RWPE2 (cell line): ENCODE measurements around the gene ESPN.

Source experiments
- ATAC-seq: fragments of 200-7000 bp; cut with Tn5 transposase; 3 replicates; pipeline ENCODE4 v1.9.1; 2021; ENCODE audit warnings: low read depth
- DNase-seq: peaks from one replicate; pipeline ENCODE4 v3.0.0-alpha.2; 2020; ENCODE audit warnings: low spot score
- H3K27ac ChIP-seq: fragments of 450-650 bp; 2 replicates; pipeline ENCODE4 v1.5.1; 2017; ENCODE audit warnings: mild to moderate bottlenecking; ENCODE audit not compliant: poor library complexity, severe bottlenecking
- H3K27me3 ChIP-seq: fragments of 250-450 bp; sonication (Bioruptor Pico); 2 replicates; pipeline ENCODE4 v1.5.1; 2021; ENCODE audit warnings: mild to moderate bottlenecking, moderate library complexity; ENCODE audit not compliant: insufficient read depth, poor library complexity, severe bottlenecking
- H3K36me3 ChIP-seq: fragments of 250-450 bp; sonication (Bioruptor Pico); 2 replicates; pipeline ENCODE4 v1.5.1; 2020; ENCODE audit warnings: low read depth, mild to moderate bottlenecking, moderate library complexity
- H3K4me1 ChIP-seq: fragments of 250-450 bp; sonication (Bioruptor Pico); 2 replicates; pipeline ENCODE4 v1.5.1; 2021; ENCODE audit warnings: mild to moderate bottlenecking, moderate library complexity; ENCODE audit not compliant: insufficient read depth, poor library complexity, severe bottlenecking
- H3K4me3 ChIP-seq: fragments of 250-450 bp; sonication (Bioruptor Pico); 2 replicates; pipeline ENCODE4 v1.5.1; 2021; ENCODE audit warnings: mild to moderate bottlenecking, moderate library complexity; ENCODE audit not compliant: severe bottlenecking
- H3K9me3 ChIP-seq: fragments of 250-450 bp; sonication (Bioruptor Pico); 2 replicates; pipeline ENCODE4 v1.5.1; 2021; ENCODE audit warnings: mild to moderate bottlenecking, moderate library complexity; ENCODE audit not compliant: severe bottlenecking
- TF ChIP-seq, protein P1 (sequence below): fragments of 450-650 bp; IDR thresholded peaks from one replicate; pipeline ENCODE4 v1.5.1; 2017; ENCODE audit warnings: mild to moderate bottlenecking, moderate library complexity; ENCODE audit not compliant: poor library complexity, severe bottlenecking

Gene ESPN

GRCh38 chr1:6501279-6501813, 76.8 kb downstream of the ESPN start:
- DNase-seq: no peak
- Histone ChIP-seq H3K9me3 (no peaks in the 10 kb centered on the region), H3K27me3 (no peaks in the 10 kb centered on the region), H3K4me3 (no peak overlapping the region), H3K27ac (no peak overlapping the region), H3K36me3 (no peaks in the 10 kb centered on the region), H3K4me1 (no peaks in the 10 kb centered on the region)
- TF ChIP-seq, protein P1, sequence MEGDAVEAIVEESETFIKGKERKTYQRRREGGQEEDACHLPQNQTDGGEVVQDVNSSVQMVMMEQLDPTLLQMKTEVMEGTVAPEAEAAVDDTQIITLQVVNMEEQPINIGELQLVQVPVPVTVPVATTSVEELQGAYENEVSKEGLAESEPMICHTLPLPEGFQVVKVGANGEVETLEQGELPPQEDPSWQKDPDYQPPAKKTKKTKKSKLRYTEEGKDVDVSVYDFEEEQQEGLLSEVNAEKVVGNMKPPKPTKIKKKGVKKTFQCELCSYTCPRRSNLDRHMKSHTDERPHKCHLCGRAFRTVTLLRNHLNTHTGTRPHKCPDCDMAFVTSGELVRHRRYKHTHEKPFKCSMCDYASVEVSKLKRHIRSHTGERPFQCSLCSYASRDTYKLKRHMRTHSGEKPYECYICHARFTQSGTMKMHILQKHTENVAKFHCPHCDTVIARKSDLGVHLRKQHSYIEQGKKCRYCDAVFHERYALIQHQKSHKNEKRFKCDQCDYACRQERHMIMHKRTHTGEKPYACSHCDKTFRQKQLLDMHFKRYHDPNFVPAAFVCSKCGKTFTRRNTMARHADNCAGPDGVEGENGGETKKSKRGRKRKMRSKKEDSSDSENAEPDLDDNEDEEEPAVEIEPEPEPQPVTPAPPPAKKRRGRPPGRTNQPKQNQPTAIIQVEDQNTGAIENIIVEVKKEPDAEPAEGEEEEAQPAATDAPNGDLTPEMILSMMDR: no peak
- no peak for ATAC-seq

DNA sequence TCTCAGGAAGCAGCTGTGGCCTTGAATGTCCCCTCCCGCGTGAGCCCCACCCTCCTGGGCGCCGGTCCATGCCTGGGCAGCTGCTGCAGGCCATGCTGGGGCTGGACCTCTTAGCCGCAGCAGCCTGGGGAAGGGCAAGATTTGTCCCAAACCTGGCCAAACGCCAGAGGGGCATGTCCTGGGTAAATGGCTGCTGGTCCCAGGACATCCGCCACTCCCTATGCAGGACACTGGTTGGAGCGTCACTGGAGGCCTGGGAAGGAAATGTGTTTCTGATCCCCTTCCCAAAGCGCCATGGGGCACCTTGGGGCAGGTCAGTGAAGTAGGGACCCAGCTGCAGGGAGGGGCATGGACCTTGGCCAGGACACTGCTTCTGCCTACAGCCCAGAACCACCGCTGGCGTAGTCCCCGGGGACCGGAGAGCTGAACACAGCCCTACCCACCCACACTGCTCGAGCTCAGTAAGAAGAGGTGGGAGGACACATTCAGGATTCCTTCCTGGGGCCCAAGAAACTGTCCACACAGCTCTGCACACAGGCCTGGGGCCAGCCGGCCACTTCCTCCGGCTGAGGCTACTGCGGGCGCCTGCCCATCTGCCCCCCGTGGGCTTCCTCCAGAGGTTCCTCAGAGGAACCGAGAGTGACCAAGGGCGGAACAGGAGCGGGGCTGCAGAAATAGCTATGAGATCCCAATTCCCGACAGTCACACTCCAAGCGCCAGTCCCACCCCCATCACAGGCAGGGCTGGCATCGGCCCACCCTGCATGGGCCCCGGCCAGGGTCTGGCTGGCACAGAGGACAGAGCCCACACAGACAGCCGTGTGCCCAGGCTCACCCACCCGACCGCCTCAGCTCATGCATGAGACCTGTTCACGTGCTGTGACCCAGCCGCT, 77.7 kb downstream of the ESPN start:
- Histone ChIP-seq H3K27me3 (no peaks in the 10 kb centered on the region), H3K4me3 (no peak overlapping the region), H3K36me3 (no peaks in the 10 kb centered on the region), H3K27ac (no peak overlapping the region), H3K4me1 (no peaks in the 10 kb centered on the region), H3K9me3 (no peaks in the 10 kb centered on the region)
- TF ChIP-seq, protein P1: no peak
- no peak for ATAC-seq
- DNase-seq: peak; percentile 61

DNA sequence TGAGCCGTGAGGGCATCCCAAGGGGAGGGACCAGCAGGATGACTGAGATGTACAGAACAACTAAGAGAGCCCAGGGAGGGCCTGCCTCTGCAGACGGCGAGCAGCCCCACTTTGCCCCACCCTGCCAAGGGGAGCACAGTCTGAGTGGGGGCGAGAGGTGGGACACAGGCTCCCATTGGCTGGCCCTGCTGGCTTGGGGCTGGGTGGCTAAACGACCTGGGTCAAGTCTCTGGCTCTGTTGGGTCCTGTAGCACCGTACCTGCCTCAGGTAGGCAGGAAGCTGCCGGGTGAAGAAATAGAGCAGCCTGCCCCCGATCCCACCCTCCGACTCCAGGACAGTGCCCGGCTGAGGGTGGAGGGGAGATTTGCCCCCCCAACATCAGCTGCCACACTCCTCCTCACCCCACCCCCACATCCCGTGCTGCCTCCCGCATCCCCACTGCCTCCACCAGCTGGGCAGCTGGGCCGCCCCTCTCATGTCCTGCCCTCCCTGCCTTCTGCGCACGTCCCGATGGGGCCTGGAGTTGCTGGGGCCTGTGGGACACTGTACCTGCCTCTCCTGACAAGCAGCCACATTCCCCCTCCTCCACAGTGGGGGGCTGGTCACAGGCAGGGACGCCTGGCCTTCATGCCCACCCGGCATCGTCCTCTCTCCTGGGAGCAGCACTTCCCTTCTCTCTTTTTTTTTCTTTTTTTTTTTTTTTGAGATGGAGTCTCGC, 79.5 kb downstream of the ESPN start:
- Histone ChIP-seq H3K36me3 (no peaks in the 10 kb centered on the region), H3K9me3 (no peaks in the 10 kb centered on the region), H3K27ac (no peak overlapping the region), H3K4me3 (no peak overlapping the region), H3K4me1 (no peaks in the 10 kb centered on the region), H3K27me3 (no peaks in the 10 kb centered on the region)
- no peak for DNase-seq
- TF ChIP-seq, protein P1: no peak
- no peak for ATAC-seq

- DNase-seq (no peak), ATAC-seq (no peak)
- Histone ChIP-seq H3K4me1 (no peaks in the 10 kb centered on the region), H3K27ac (no peak overlapping the region), H3K9me3 (no peaks in the 10 kb centered on the region), H3K27me3 (no peaks in the 10 kb centered on the region), H3K36me3 (no peaks in the 10 kb centered on the region), H3K4me3 (no peak overlapping the region)
- TF ChIP-seq, protein P1: no peak
Observed at GRCh38 chr1:6504887-6505286, 80.3 kb downstream of the ESPN start.
